Pancreas (tissue), 10 donors: Measurements from ENCODE around the gene POGLUT2. TPM values are rescaled to one million over a fixed set of nuclear protein-coding genes. Genes with fewer than 3 reads are reported as not detected.

Experiments
- ATAC-seq, 4 donors: fragments of 200-7000 bp; cut with Tn5 transposase; one replicate each; pipeline versions ENCODE4 v1.8.0 to v1.9.1; 2020; ENCODE audit warnings: mild to moderate bottlenecking in 4 of 4, moderate library complexity in 4 of 4
- DNase-seq, 6 donors: peaks; one replicate each; pipeline ENCODE4 v3.0.0-alpha.2; 2020
- FAIRE-seq: peaks from 2 replicates; lab custom pipeline; 2012; peaks lifted over from hg19 to GRCh38; lab: Jason Lieb, UNC
- H3K27ac ChIP-seq, 4 donors: fragments of 200-600 bp; sonication (generic); 1 replicate in 3 of 4; 2 replicates in 1 of 4; pipeline versions ENCODE4 v1.5.0 to v1.8.0; 2020
- H3K27me3 ChIP-seq, 4 donors: fragments of 200-600 bp; one replicate each; pipeline ENCODE4 v1.8.0; 2021
- H3K36me3 ChIP-seq, 3 donors: fragments of 200-600 bp; sonication (generic) in 1 of 3; one replicate each; pipeline versions ENCODE4 v1.5.0 to v1.8.0; 2020 to 2021
- H3K4me1 ChIP-seq, 3 donors: fragments of 200-600 bp; one replicate each; pipeline ENCODE4 v1.8.0; 2021
- H3K4me3 ChIP-seq, 4 donors: fragments of 200-600 bp; sonication (generic) in 2 of 4; one replicate each; pipeline versions ENCODE4 v1.5.0 to v1.8.0; 2020 to 2021
- H3K9me3 ChIP-seq, 4 donors: fragments of 200-600 bp; one replicate each; pipeline ENCODE4 v1.8.0; 2021
- CTCF ChIP-seq, 4 donors: fragments of 200-600 bp; sonication (generic) in 3 of 4; IDR thresholded peaks; one replicate each; pipeline versions ENCODE4 v1.5.0 to v1.8.0; 2021; ENCODE audit warnings: antibody characterized with exemption in 4 of 4
- WGBS, 2 donors: extraction: QIAGEN DNeasy Blood & Tissue Kit; methylation state at CpG; one replicate each; pipeline ENCODE4 v1.1.7; 2013; 5-methylcytosine and 5-hydroxymethylcytosine counted together
- intact Hi-C, 3 donors: fragments of 100-400 bp; cut with DNase I; formaldehyde crosslinking; loops; one replicate each; pipeline versions ENCODE4 v1.11.1 to v1.14.2; 2022
- polyA plus RNA-seq, 2 donors: library from polyadenylated mRNA; stranded (reverse); fragments of 200-250 nt; gene quantifications; one replicate each; pipeline ENCODE4 v1.2.3, GENCODE V29; 2013
- total RNA-seq, 6 donors: library from RNA; stranded (reverse); fragmentation: NEBNext Ultra II Directional in 4 of 6; extraction: Animal tissue kit (Norgen Biotek cat#: 25700) in 4 of 6; gene quantifications; one replicate each; pipeline versions ENCODE4 v1.2.1 to v1.2.4, GENCODE V29; 2021 to 2023
- donor health status: healthy with polysubstance abuse.
- donor health status: DM: no; HTN: no; CAD: no; lungs with moderate emphysema.
- donor health status: DM: no; HTN: no; CAD: no.
- donor health status: control.
- donor health status: control.
- donor health status: Bipolar disorder and iron deficiency.
- donor health status: DM: yes; HTN: yes; CAD: no.
- donor health status: DM: no; HTN: no; CAD: no.
- donor health status: DM: no; HTN: no; CAD: no.
- donor health status: DM: yes; HTN: yes; CAD: no.

POGLUT2 gene
- total and polyA plus RNA-seq, 8 donors, result 0.60 to 4.2 (median 1.1) TPM

GRCh38 chr13:102830646-102831045 is 31.9 kb upstream of the POGLUT2 start:
- no peak for FAIRE-seq
- 31 to 34% methylated on average over 4 of the region's 4 CpGs for WGBS, 2 donors
- no peak for TF ChIP-seq CTCF (IDR thresholded peaks at IDR 0.05)
- peak in 2 of 4 donors; percentile 70 to 75 for ATAC-seq
- no peak overlapping the region for H3K4me3 ChIP-seq
- no peaks in the 10 kb centered on the region for H3K9me3 ChIP-seq
- H3K27me3 ChIP-seq, result no peaks in the 10 kb centered on the region
- H3K4me1 ChIP-seq, result no peaks in the 10 kb centered on the region
- intact Hi-C loops, result no loop called here
- no peak overlapping the region for H3K27ac ChIP-seq
- H3K36me3 ChIP-seq, result peaks cover 0 to 22% (median 6%) of the 10 kb centered on the region in 3 donors
- peak in 2 of 6 donors; percentile 11 to 25 for DNase-seq

GRCh38 chr13:102825921-102826706 is 27.3 kb upstream of the POGLUT2 start:
- H3K27me3 ChIP-seq, result no peaks in the 10 kb centered on the region
- H3K27ac ChIP-seq, result no peak overlapping the region
- TF ChIP-seq CTCF (IDR thresholded peaks at IDR 0.05), result no peak
- H3K36me3 ChIP-seq, result peaks cover 0 to 31% (median 6%) of the 10 kb centered on the region in 3 donors
- ATAC-seq, result peak in 1 of 4 donors; percentile 30
- no peaks in the 10 kb centered on the region for H3K9me3 ChIP-seq
- intact Hi-C loops, result no loop called here
- no peak overlapping the region for H3K4me3 ChIP-seq
- FAIRE-seq, result no peak
- WGBS, 2 donors, result 86 to 93% methylated on average over 8 of the region's 8 CpGs
- DNase-seq, result no peak
- H3K4me1 ChIP-seq, result no peaks in the 10 kb centered on the region

- peaks cover 0 to 36% (median 6%) of the 10 kb centered on the region in 3 donors for H3K36me3 ChIP-seq
- no peak overlapping the region for H3K4me3 ChIP-seq
- H3K9me3 ChIP-seq, result no peaks in the 10 kb centered on the region
- FAIRE-seq (no peak), DNase-seq (no peak), ATAC-seq (no peak)
- H3K27ac ChIP-seq, result no peak overlapping the region
- H3K4me1 ChIP-seq, result no peaks in the 10 kb centered on the region
- WGBS, 2 donors, result 96% methylated on average over 4 of the region's 4 CpGs
- intact Hi-C loops, result no loop called here
- TF ChIP-seq CTCF (IDR thresholded peaks at IDR 0.05), result no peak
- no peaks in the 10 kb centered on the region for H3K27me3 ChIP-seq
Observed at GRCh38 chr13:102825400-102825799, 26.6 kb upstream of the POGLUT2 start.

- FAIRE-seq, result no peak
- Histone ChIP-seq H3K27ac (no peak overlapping the region), H3K4me3 (no peak overlapping the region)
Observed at GRCh38 chr13:102817907-102818306, 19.1 kb upstream of the POGLUT2 start.

More at GRCh38 chr13:102817907-102818306, 19.1 kb upstream of the POGLUT2 start:
- no peaks in the 10 kb centered on the region for H3K27me3 ChIP-seq
- no peak for TF ChIP-seq CTCF (IDR thresholded peaks at IDR 0.05)
- H3K36me3 ChIP-seq, result peaks cover 0 to 16% (median 0%) of the 10 kb centered on the region in 3 donors
- intact Hi-C loops, result no loop called here
- no peak for DNase-seq
- ATAC-seq, result peak in 1 of 4 donors; percentile 29
- peaks cover 0 to 4% (median 3%) of the 10 kb centered on the region in 3 donors for H3K4me1 ChIP-seq
- no peaks in the 10 kb centered on the region for H3K9me3 ChIP-seq
